HL-60 (cell line): ENCODE results near the gene BIN1.

ENCODE experiments used
- DNase-seq, 2 experiments: peaks; one replicate each; pipeline ENCODE4 v3.0.0-alpha.2; 2010 to 2020; ENCODE audit warnings: low read depth in 1 of 2, low spot score in 1 of 2
- H3K27ac ChIP-seq: fragments of 250-450 bp; sonication (Bioruptor Pico); replicated peaks from 2 replicates; pipeline ENCODE4 v1.5.1; 2020; ENCODE audit warnings: mild to moderate bottlenecking, moderate library complexity
- H3K27me3 ChIP-seq: fragments of 250-450 bp; sonication (Bioruptor Pico); 2 replicates; pipeline ENCODE4 v1.5.1; 2021; ENCODE audit warnings: mild to moderate bottlenecking, moderate library complexity; ENCODE audit not compliant: insufficient read depth, poor library complexity, severe bottlenecking
- H3K4me3 ChIP-seq: replicated peaks from 2 replicates; pipeline ENCODE4 v1.5.1; 2011; ENCODE audit warnings: mild to moderate bottlenecking, control low read depth, low read length; ENCODE audit not compliant: insufficient read depth
- CTCF ChIP-seq: IDR thresholded peaks from one replicate; pipeline ENCODE4 v1.5.1; 2011; ENCODE audit warnings: low read length, control low read depth, inconsistent platforms; ENCODE audit not compliant: insufficient read depth
- GABPA ChIP-seq: IDR thresholded peaks from 2 replicates; pipeline ENCODE4 v1.6.1; 2012; ENCODE audit warnings: low read depth
- POLR2AphosphoS5 ChIP-seq: IDR thresholded peaks from 2 replicates; pipeline ENCODE4 v1.6.1; 2012; ENCODE audit warnings: low read depth
- REST ChIP-seq: IDR thresholded peaks from 2 replicates; pipeline ENCODE4 v1.6.1; 2012; ENCODE audit warnings: low read depth; ENCODE audit not compliant: insufficient replicate concordance
- SPI1 ChIP-seq: IDR thresholded peaks from 2 replicates; pipeline ENCODE4 v1.6.1; 2012; ENCODE audit warnings: low read depth, mild to moderate bottlenecking, borderline replicate concordance

BIN1 gene

DNA sequence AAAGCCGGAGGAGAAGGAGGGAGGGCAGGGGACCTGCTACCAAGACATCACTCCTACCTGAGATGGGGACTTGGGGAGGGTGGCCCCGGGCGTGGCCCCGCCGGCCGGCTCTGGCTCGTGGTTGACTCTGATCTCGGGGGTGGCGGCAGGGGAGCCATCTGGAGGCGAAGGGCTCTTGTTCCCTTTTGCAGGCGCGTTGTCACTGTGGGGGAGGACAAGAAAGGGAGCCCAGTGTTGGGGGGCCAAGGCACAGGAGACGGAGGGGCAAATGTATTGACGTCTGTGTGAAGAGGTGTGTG lies 48.1 kb downstream of the BIN1 start:
- Histone ChIP-seq H3K4me3 (no peak overlapping the region), H3K27ac (no peak overlapping the region), H3K27me3 (no peaks in the 10 kb centered on the region)
- TF ChIP-seq SPI1 (no peak), REST (no peak), CTCF (no peak), GABPA (no peak), POLR2AphosphoS5 (no peak)
- no peak for DNase-seq

DNA sequence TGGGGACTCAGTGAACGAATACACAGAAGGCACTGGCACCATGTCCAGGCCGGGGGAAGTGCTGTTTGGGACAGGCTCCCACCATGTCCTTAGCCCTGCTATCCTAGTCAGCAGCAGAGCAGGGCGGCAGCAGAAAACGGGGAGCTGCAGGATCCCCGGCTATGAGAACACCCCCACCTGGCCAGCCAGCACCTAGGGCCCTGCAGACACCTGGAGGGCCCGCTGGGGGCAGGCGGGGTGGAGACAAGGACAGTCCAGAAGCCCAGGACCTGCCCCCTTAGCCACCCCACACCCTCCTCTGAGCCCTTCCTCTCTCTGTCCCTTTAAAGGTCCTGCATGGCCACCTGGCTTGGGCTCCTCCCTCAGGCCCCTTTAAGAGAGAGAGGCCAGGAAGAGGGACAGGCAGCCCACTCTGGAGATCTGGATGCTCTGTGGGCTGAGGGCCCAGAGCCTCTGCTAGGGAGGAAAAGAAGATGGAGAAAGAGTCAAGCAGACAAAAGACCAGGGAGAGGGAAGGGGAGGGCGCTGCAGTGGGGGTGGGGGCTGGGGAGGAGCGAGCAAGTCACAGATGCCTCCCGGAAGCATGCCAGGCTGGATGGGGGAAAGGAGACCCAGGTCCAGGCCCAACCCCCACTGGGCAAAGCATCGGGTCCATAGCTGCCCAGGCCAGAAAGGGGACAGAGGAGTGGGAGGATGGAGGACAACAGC lies 48.6 kb downstream of the BIN1 start:
- TF ChIP-seq REST, result no peak
- TF ChIP-seq SPI1, result no peak
- no peak for TF ChIP-seq POLR2AphosphoS5
- no peak for TF ChIP-seq GABPA
- no peaks in the 10 kb centered on the region for H3K27me3 ChIP-seq
- no peak overlapping the region for H3K27ac ChIP-seq
- no peak for DNase-seq
- H3K4me3 ChIP-seq, result no peak overlapping the region

DNA sequence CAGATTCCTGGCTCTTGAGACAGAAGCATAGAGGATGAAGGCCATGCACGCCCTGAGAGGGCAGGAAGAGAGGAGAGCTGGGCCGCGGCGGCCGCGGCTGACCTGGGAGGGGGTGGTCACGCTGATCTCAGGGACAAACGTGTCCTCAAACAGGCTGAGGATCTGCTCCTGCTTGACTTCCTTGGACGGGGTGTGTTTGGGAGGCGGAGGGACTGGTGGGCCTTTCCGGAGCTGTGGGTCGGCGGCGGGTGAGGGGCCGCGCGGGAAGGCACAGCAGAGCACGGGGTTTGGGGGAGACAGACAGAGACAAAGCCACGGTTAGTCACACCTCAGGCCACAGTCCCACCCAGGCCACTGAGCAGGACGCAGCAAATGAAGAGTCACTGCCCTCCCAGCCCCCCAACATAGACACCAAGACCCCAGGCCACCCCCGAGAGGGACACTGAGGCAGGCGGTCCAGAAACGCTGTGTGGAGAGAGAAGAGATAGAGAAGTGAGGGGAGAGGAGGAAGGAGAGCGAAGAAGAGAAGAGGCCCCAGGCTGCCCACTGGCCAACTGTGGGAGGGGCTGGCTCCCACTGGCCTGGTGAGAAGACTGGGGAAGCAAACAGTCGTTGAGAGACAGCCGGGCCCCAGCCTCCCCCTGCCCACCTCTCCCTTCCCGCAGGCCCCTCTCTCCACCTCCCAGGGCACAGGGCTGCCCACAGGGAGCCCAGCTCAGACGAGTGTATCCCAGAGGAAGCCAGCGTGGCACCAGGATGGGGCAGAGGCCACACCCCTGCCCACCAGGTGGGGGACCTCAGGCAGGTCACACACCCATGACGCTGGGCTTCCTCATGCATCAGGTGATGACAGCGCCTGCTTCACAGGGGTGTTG lies 49.3 kb downstream of the BIN1 start:
- TF ChIP-seq REST (no peak), CTCF (no peak), POLR2AphosphoS5 (no peak), SPI1 (no peak), GABPA (no peak)
- Histone ChIP-seq H3K4me3 (no peak overlapping the region), H3K27me3 (no peaks in the 10 kb centered on the region), H3K27ac (no peak overlapping the region)
- no peak for DNase-seq
